HEK293 (cell line): ENCODE results near the gene SPDYE4.

ENCODE experiments used
- TRIM28 ChIP-seq: IDR thresholded peaks from 2 replicates; pipeline ENCODE4 v1.6.1; 2011; ENCODE audit warnings: low read length, control low read depth, borderline replicate concordance
- YY2 ChIP-seq: fragments of 450-650 bp; formaldehyde crosslinking; IDR thresholded peaks from 2 replicates; pipeline ENCODE4 v1.5.1; 2016; ENCODE audit warnings: missing biosample characterization, missing genetic modification characterization
- ZBTB21 ChIP-seq: fragments of 450-650 bp; formaldehyde crosslinking; IDR thresholded peaks from 2 replicates; pipeline ENCODE4 v1.5.1; 2017; ENCODE audit warnings: missing biosample characterization, missing genetic modification characterization
- ZFP3 ChIP-seq: fragments of 450-650 bp; formaldehyde crosslinking; IDR thresholded peaks from 2 replicates; pipeline ENCODE4 v1.5.1; 2016; ENCODE audit warnings: low read depth, missing biosample characterization, missing genetic modification characterization
- ZNF10 ChIP-seq: fragments of 450-650 bp; formaldehyde crosslinking; IDR thresholded peaks from 2 replicates; pipeline ENCODE4 v1.5.1; 2017; ENCODE audit warnings: missing biosample characterization, missing genetic modification characterization
- ZNF214 ChIP-seq: fragments of 450-650 bp; formaldehyde crosslinking; IDR thresholded peaks from 2 replicates; pipeline ENCODE4 v1.5.1; 2017; ENCODE audit warnings: missing biosample characterization, mild to moderate bottlenecking, missing genetic modification characterization, borderline replicate concordance
- ZNF747 ChIP-seq: fragments of 450-650 bp; formaldehyde crosslinking; IDR thresholded peaks from 2 replicates; pipeline ENCODE4 v1.5.1; 2016; ENCODE audit warnings: missing biosample characterization, missing genetic modification characterization
- TF ChIP-seq, protein P1 (sequence below): fragments of 450-650 bp; formaldehyde crosslinking; IDR thresholded peaks from 2 replicates; pipeline ENCODE4 v1.5.1; 2016; ENCODE audit warnings: missing biosample characterization, missing genetic modification characterization
- TF ChIP-seq, protein P2 (sequence below): fragments of 450-650 bp; formaldehyde crosslinking; IDR thresholded peaks from 2 replicates; pipeline ENCODE4 v1.5.1; 2016; ENCODE audit warnings: missing biosample characterization, missing genetic modification characterization
- TF ChIP-seq, protein P3 (sequence below): sonication (generic); formaldehyde crosslinking; IDR thresholded peaks from 2 replicates; pipeline ENCODE4 v1.8.1; 2022; ENCODE audit warnings: mild to moderate bottlenecking, moderate library complexity, missing genetic modification reagents

DNA sequence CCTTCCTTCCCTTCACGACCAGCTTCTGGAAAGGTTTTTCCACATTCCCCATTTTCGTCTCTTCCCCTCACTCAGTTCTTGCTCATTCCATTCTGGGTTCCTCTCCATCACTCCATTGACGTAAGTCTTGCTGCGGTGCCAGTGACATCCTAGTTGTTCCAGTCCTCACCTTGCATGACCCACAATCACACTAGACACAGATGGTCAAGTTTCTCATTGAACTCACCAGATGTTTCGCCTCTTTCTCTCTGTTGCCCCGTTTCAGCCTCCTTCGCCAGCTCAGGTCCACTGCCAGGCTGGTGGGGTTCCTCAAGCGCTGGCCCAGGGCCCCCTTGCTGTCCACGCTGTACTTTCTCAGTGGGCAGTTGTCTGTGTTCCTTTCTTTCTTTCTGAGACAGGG, 57.1 kb downstream of the SPDYE4 start:
- TF ChIP-seq, protein P1, sequence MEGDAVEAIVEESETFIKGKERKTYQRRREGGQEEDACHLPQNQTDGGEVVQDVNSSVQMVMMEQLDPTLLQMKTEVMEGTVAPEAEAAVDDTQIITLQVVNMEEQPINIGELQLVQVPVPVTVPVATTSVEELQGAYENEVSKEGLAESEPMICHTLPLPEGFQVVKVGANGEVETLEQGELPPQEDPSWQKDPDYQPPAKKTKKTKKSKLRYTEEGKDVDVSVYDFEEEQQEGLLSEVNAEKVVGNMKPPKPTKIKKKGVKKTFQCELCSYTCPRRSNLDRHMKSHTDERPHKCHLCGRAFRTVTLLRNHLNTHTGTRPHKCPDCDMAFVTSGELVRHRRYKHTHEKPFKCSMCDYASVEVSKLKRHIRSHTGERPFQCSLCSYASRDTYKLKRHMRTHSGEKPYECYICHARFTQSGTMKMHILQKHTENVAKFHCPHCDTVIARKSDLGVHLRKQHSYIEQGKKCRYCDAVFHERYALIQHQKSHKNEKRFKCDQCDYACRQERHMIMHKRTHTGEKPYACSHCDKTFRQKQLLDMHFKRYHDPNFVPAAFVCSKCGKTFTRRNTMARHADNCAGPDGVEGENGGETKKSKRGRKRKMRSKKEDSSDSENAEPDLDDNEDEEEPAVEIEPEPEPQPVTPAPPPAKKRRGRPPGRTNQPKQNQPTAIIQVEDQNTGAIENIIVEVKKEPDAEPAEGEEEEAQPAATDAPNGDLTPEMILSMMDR (tag by site-specific recombination): no peak
- no peak for TF ChIP-seq TRIM28
- no peak for TF ChIP-seq ZBTB21 (tag by site-specific recombination)
- TF ChIP-seq ZNF10: no peak
- TF ChIP-seq YY2 (tag by site-specific recombination): no peak
- TF ChIP-seq, protein P2, sequence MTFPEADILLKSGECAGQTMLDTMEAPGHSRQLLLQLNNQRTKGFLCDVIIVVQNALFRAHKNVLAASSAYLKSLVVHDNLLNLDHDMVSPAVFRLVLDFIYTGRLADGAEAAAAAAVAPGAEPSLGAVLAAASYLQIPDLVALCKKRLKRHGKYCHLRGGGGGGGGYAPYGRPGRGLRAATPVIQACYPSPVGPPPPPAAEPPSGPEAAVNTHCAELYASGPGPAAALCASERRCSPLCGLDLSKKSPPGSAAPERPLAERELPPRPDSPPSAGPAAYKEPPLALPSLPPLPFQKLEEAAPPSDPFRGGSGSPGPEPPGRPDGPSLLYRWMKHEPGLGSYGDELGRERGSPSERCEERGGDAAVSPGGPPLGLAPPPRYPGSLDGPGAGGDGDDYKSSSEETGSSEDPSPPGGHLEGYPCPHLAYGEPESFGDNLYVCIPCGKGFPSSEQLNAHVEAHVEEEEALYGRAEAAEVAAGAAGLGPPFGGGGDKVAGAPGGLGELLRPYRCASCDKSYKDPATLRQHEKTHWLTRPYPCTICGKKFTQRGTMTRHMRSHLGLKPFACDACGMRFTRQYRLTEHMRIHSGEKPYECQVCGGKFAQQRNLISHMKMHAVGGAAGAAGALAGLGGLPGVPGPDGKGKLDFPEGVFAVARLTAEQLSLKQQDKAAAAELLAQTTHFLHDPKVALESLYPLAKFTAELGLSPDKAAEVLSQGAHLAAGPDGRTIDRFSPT (tag by site-specific recombination): no peak
- no peak for TF ChIP-seq ZFP3 (tag by site-specific recombination)
- no peak for TF ChIP-seq ZNF214 (tag by site-specific recombination)
- TF ChIP-seq, protein P3, sequence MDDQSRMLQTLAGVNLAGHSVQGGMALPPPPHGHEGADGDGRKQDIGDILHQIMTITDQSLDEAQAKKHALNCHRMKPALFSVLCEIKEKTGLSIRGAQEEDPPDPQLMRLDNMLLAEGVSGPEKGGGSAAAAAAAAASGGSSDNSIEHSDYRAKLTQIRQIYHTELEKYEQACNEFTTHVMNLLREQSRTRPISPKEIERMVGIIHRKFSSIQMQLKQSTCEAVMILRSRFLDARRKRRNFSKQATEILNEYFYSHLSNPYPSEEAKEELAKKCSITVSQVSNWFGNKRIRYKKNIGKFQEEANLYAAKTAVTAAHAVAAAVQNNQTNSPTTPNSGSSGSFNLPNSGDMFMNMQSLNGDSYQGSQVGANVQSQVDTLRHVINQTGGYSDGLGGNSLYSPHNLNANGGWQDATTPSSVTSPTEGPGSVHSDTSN (CRISPR knock-in tag): no peak
- no peak for TF ChIP-seq ZNF747 (tag by site-specific recombination)
